ENCODE measurements around the gene KLK7.

DNA sequence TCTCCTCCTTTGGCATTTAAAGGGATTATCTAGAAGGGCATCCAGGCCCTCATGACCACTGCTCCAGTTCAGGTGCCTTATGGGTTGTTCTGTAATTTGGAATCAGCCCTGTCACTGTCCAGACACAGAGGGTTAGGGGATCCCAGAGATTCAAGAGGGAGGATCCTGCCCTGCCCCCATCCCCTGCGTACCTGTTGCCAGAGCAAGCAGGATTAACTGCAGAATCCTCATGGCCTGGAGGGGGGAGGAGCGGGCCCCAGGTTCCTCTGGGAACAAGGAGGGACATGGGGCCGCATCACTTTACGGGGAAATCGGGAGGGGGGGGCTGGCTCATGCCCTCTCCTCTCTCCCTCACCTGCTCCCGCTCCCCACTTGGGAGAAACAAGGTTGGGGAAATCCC lies 41.7 kb upstream of the KLK7 start:
- TF ChIP-seq, protein P1, sequence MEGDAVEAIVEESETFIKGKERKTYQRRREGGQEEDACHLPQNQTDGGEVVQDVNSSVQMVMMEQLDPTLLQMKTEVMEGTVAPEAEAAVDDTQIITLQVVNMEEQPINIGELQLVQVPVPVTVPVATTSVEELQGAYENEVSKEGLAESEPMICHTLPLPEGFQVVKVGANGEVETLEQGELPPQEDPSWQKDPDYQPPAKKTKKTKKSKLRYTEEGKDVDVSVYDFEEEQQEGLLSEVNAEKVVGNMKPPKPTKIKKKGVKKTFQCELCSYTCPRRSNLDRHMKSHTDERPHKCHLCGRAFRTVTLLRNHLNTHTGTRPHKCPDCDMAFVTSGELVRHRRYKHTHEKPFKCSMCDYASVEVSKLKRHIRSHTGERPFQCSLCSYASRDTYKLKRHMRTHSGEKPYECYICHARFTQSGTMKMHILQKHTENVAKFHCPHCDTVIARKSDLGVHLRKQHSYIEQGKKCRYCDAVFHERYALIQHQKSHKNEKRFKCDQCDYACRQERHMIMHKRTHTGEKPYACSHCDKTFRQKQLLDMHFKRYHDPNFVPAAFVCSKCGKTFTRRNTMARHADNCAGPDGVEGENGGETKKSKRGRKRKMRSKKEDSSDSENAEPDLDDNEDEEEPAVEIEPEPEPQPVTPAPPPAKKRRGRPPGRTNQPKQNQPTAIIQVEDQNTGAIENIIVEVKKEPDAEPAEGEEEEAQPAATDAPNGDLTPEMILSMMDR (IDR thresholded peaks at IDR 0.05): no peak
- TF ChIP-seq POLR2A (IDR thresholded peaks at IDR 0.05): no peak
- TF ChIP-seq POLR2AphosphoS5 (IDR thresholded peaks at IDR 0.05): no peak
